ENCODE measurements around the gene CDC6. TPM values are rescaled to one million over a fixed set of nuclear protein-coding genes. Genes with fewer than 3 reads are reported as not detected.

The CDC6 gene
- total RNA-seq, 1 donor from 2014 or later = 4.7 TPM

GRCh38 chr17:40306395-40306794 is 18.7 kb downstream of the CDC6 start:
- Mint-ChIP-seq H3K4me3 (ENCODE audit: unreplicated experiment) (no peak overlapping the region), H3K36me3 (ENCODE audit: unreplicated experiment) (no peaks in the 10 kb centered on the region), H3K27me3 (ENCODE audit: unreplicated experiment) (peaks cover 4% of the 10 kb centered on the region), H3K9me3 (ENCODE audit: unreplicated experiment) (peaks cover 3% of the 10 kb centered on the region), H3K4me1 (ENCODE audit: low read depth, unreplicated experiment) (peaks cover 24% of the 10 kb centered on the region), H3K27ac (ENCODE audit: unreplicated experiment) (no peak overlapping the region)
- DNase-seq = no peak
- TF ChIP-seq, protein P1, sequence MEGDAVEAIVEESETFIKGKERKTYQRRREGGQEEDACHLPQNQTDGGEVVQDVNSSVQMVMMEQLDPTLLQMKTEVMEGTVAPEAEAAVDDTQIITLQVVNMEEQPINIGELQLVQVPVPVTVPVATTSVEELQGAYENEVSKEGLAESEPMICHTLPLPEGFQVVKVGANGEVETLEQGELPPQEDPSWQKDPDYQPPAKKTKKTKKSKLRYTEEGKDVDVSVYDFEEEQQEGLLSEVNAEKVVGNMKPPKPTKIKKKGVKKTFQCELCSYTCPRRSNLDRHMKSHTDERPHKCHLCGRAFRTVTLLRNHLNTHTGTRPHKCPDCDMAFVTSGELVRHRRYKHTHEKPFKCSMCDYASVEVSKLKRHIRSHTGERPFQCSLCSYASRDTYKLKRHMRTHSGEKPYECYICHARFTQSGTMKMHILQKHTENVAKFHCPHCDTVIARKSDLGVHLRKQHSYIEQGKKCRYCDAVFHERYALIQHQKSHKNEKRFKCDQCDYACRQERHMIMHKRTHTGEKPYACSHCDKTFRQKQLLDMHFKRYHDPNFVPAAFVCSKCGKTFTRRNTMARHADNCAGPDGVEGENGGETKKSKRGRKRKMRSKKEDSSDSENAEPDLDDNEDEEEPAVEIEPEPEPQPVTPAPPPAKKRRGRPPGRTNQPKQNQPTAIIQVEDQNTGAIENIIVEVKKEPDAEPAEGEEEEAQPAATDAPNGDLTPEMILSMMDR (IDR thresholded peaks at IDR 0.05; ENCODE audit: partially characterized antibody, unreplicated experiment) = no peak

DNA sequence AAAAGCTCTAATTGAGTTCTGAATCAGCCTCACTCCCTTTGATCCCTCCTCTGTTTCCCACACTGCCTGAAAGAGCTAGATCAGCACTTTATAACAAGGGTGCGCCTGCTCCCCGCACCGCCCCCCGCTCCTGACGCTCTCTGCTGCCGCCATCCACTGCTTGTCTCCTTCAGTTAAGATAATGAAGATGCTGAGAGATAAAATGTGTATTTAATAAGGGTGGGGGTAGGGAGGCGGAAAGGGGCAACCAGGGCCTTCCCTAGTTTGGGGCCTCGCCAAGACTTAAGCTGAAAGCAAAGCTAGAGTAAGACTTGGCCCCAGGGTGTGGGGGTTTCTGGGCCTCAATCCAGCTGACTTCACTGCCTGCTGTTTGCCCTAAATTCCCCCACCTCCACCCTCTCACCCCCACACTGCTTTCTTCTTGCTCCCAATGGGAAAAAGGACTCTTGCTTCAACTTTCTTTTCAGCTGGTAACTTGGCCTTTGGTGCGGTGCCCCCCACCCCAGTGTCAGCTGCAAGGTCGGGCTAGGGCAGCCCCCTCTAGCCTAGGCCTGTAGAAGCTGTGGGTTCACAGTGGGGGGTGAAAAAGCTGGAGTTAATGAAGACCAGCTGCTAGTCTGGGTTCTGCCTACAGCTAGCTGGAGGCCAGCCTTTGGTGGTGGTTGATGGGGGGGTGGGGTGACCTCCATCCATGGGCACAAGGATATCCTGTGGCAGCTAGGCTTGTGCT is 19.5 kb downstream of the CDC6 start:
- TF ChIP-seq, protein P1 (IDR thresholded peaks at IDR 0.05; ENCODE audit: partially characterized antibody, unreplicated experiment) = no peak
- Mint-ChIP-seq H3K27me3 (ENCODE audit: unreplicated experiment) (peaks cover 4% of the 10 kb centered on the region), H3K9me3 (ENCODE audit: unreplicated experiment) (peaks cover 3% of the 10 kb centered on the region), H3K4me1 (ENCODE audit: low read depth, unreplicated experiment) (peaks cover 24% of the 10 kb centered on the region), H3K4me3 (ENCODE audit: unreplicated experiment) (no peak overlapping the region), H3K27ac (ENCODE audit: unreplicated experiment) (no peak overlapping the region), H3K36me3 (ENCODE audit: unreplicated experiment) (no peaks in the 10 kb centered on the region)
- DNase-seq = no peak

- Mint-ChIP-seq H3K4me1 (ENCODE audit: low read depth, unreplicated experiment) (peaks cover 26% of the 10 kb centered on the region), H3K27me3 (ENCODE audit: unreplicated experiment) (peaks cover 7% of the 10 kb centered on the region), H3K27ac (ENCODE audit: unreplicated experiment) (no peak overlapping the region), H3K4me3 (ENCODE audit: unreplicated experiment) (no peak overlapping the region), H3K9me3 (ENCODE audit: unreplicated experiment) (peaks cover 3% of the 10 kb centered on the region), H3K36me3 (ENCODE audit: unreplicated experiment) (no peaks in the 10 kb centered on the region)
- no peak for DNase-seq
- TF ChIP-seq, protein P1 (IDR thresholded peaks at IDR 0.05; ENCODE audit: partially characterized antibody, unreplicated experiment) = no peak
These were observed 20.1 kb downstream of the CDC6 start for GRCh38 chr17:40307740-40308239.

GRCh38 chr17:40309031-40309948 is 21.6 kb downstream of the CDC6 start, which contains the start of gene RARA:
RARA (plus strand) TSS chr17:40309180; CDS start chr17:40331219, 22,039 bp downstream.
- Mint-ChIP-seq H3K36me3 (ENCODE audit: unreplicated experiment) (no peaks in the 10 kb centered on the region), H3K4me3 (ENCODE audit: unreplicated experiment) (no peak within 1 kb of the TSS), H3K27ac (ENCODE audit: unreplicated experiment) (peak within 1 kb of the TSS; percentile 75), H3K27me3 (ENCODE audit: unreplicated experiment) (peaks cover 13% of the 10 kb centered on the region), H3K9me3 (ENCODE audit: unreplicated experiment) (no peaks in the 10 kb centered on the region), H3K4me1 (ENCODE audit: low read depth, unreplicated experiment) (peaks cover 22% of the 10 kb centered on the region)
- TF ChIP-seq, protein P1 (IDR thresholded peaks at IDR 0.05; ENCODE audit: partially characterized antibody, unreplicated experiment) = no peak
- peak; percentile 69 for DNase-seq
